Stomach (tissue), 4 donors: ENCODE results near the gene TROAP.

ENCODE experiments used
- EP300 ChIP-seq: sonication (generic); formaldehyde crosslinking; IDR thresholded peaks from one replicate; pipeline ENCODE4 v1.6.1; 2017; ENCODE audit warnings: antibody characterized with exemption
- POLR2AphosphoS5 ChIP-seq, 3 donors: sonication (generic); formaldehyde crosslinking; IDR thresholded peaks; one replicate each; pipeline ENCODE4 v1.6.1; 2016; ENCODE audit warnings: antibody characterized with exemption in 3 of 3
- TF ChIP-seq, protein P1 (sequence below), 7 experiments: fragments of 450-650 bp in 4 of 7; fragments of 200-600 bp in 3 of 7; sonication (generic) in 3 of 7; IDR thresholded peaks; one replicate each; pipeline ENCODE4 v1.5.1; 2016 to 2019; ENCODE audit warnings: antibody characterized with exemption in 7 of 7, control low read depth in 2 of 7, mild to moderate bottlenecking in 1 of 7

GRCh38 chr12:49359671-49360070 lies 36.6 kb downstream of the TROAP start:
- TF ChIP-seq, protein P1, sequence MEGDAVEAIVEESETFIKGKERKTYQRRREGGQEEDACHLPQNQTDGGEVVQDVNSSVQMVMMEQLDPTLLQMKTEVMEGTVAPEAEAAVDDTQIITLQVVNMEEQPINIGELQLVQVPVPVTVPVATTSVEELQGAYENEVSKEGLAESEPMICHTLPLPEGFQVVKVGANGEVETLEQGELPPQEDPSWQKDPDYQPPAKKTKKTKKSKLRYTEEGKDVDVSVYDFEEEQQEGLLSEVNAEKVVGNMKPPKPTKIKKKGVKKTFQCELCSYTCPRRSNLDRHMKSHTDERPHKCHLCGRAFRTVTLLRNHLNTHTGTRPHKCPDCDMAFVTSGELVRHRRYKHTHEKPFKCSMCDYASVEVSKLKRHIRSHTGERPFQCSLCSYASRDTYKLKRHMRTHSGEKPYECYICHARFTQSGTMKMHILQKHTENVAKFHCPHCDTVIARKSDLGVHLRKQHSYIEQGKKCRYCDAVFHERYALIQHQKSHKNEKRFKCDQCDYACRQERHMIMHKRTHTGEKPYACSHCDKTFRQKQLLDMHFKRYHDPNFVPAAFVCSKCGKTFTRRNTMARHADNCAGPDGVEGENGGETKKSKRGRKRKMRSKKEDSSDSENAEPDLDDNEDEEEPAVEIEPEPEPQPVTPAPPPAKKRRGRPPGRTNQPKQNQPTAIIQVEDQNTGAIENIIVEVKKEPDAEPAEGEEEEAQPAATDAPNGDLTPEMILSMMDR (IDR thresholded peaks at IDR 0.05), result no peak
- no peak for TF ChIP-seq POLR2AphosphoS5 (IDR thresholded peaks at IDR 0.05)
- no peak for TF ChIP-seq EP300
